HG03103 (cell line): ENCODE results near the gene B9D1.

ENCODE experiments used
- ATAC-seq: cut with Tn5 transposase; IDR thresholded peaks from one replicate; pipeline ENCODE4 v1.9.1; 2021; ENCODE audit warnings: low read depth; ENCODE audit not compliant: unreplicated experiment

Gene B9D1

DNA sequence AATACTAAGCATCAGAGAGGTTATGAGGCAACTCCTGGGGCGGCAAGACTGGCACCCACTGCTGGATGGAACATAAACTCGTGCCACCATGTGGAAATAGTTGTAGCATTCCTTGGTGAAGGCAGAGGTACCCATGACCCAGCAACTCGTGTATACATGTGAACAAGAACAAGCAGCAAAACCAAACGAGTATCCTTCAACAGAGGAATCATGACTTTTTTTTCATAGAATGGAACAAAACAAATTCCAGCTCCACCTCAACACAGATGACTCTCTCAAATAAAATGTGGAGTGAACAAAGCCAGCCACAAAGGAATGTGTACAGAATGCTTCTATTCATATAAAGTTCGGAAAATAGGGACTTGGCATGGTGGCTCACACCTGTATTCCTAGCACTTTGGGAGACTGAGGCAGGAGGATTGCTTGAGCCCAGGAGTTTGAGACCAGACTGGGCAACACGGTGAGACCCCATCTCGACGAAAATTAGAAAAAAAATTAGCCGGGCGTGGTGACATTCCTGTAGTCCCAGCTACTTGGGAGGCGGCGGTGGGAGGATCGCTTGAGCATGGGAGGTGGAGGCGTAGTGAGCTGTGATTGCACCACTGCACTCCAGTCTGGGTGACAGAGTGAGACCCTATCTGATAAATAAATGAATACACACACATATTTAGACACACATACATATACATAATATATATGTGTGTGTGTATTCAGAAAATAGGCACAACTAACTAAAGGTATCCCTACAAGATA lies 35.3 kb downstream of the B9D1 start:
- ATAC-seq: no peak

DNA sequence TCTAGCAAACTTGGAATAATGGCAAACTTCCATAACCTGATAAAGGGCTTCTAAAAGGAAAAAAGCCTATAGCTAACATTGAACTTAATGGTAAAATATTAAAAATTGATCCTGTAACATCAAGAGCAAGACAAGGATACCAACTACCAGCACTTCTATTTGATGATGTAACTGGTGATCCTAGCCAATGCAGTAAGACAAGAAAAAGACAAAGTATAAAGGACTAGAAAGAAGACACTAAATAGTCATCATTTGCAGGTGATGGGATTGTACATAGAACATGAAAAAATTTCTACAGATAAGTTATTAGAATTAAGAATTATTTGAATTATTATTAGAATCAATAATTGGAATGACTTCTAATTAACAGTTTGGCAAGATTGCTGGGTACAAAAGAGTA lies 37.0 kb downstream of the B9D1 start:
- no peak for ATAC-seq

DNA sequence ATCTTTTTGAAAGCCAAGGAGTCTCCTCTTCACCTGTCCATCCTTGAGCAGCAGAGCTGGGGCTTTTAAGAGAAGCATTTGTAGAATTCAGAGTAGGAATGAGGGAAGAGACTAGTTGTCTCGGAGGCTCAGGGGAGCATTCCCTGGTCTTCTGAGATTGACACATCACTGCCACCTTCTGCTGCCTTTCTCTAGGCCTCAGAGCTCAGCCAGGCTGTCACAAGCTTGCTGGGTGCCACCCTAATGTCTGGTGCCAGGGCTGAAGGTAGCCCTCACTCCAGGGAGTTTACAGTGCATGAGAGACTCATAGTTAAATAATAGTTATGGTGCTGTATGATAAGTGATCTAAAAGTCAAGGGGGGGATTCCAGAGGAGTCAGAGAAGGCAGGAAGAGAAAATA lies 39.7 kb downstream of the B9D1 start:
- no peak for ATAC-seq

DNA sequence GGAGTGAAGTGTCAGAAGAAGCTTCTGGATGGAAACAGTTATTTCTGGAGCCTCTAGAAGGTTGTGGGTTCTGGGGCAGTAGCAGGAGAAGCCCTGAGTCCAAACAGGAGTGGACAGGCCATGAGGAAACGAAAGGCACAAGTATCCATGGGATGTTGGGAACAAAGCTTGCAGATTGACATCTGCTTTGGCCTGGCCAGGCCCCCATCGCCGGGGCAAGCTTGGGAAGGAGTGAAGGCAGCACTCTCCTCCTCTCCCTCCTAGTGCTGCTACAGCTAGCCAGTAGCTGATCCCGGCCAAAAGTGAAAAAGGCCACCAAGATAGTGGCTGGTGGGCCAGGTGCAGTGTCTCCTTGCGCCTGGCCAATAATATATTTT lies 40.4 kb downstream of the B9D1 start:
- no peak for ATAC-seq

DNA sequence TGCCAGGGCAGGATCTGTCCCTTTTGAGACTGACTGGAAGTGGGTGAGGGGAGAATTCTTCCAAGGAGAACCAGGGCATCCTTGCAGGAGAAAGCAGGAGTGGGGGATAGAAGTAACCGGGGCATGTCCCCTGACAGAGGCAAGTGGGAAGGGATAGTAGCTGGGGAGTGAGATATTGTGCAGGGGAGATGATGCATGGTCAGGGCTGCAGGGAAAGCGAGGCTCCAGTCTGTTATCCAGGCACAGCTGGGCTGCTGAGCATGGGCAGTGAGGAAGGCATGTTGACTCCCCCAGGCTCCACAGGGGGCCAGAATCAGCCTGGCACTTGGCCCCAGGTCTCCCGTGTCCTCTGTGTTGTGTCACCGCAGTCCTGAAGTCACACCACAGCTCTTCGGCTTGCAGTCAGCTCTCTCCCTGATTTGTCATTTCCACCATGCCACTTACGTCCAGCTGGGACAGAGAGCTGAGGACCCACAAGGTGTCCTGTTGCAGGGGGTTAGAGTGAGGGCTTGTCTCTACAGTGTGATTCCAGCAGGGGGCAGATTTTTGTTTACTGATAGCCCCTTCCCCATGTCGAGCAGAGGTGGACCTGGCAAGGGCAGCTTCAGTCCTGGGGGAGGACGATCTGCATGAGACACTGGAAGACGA lies 40.9 kb downstream of the B9D1 start:
- ATAC-seq: no peak

DNA sequence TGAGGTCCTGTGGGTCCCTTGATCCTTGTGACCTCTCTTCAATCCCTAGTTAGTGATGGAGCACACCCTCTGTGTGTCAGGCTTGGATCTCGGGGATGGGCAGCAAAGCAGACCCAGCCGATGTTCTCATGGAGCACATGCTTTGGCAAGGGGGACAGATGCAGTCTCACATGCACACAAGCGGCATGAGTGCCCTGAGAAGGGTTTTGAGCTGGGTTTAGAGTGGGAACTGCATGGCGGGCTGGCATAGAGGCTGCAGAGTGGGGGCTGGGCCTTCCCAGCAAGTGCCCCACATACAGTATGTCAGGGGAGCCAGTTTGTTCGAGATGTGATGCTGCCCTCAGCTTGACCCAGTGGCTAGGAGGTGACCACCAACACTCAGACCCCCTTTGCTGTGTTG lies 41.6 kb downstream of the B9D1 start:
- no peak for ATAC-seq

DNA sequence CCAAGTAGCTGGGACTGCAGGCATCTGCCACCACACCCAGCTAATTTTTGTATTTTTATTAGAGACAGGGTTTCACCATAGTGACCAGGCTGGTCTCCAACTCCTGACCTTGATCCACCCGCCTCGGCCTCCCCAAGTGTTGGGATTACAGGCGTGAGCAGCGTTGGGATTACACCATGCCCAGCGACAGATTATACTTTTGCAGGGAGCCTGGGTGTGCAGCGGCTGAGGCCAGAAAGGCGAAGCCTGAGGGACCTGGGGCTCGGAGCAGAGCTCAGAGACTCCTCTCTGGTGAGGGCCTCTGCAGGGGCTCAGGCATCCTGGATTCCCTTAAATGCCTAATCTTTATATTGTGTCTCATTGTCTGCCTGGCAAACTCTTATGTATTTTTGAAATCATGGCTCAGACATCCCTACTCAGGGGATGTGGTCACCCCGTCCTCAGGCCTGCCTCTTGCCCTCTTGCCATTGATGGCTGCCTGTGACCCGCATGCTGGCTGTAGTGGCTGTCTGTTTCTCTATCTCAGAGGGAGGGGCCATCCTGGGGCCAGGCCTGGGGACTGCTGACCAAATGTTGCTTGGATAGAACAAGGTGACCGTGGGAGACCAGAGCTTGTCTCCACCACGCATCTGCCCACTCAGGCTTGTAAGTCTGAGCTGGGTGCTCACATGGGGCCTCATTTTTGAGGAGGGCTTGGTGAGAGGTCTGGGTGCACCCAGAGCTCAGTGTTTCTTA lies 42.6 kb downstream of the B9D1 start:
- ATAC-seq: no peak

DNA sequence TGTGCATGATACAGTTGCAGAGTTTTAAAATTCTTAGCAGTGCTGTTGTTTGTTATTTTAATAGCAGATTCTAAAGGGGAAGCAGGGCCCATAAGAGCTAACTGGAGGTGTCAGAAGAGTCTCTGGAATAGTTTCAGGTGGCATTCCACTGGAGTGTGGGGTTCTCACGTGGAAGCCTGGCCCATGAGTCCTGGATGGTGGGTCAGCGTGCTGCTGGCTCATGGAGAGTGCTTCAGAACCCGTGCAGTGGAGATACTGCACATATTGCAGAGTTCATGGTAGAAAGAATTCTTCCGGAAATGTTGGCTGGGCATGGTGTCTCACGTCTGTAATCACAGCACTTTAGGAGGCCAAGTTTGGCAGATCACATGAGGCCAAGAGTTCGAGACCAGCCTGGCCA lies 43.9 kb downstream of the B9D1 start:
- ATAC-seq: no peak

DNA sequence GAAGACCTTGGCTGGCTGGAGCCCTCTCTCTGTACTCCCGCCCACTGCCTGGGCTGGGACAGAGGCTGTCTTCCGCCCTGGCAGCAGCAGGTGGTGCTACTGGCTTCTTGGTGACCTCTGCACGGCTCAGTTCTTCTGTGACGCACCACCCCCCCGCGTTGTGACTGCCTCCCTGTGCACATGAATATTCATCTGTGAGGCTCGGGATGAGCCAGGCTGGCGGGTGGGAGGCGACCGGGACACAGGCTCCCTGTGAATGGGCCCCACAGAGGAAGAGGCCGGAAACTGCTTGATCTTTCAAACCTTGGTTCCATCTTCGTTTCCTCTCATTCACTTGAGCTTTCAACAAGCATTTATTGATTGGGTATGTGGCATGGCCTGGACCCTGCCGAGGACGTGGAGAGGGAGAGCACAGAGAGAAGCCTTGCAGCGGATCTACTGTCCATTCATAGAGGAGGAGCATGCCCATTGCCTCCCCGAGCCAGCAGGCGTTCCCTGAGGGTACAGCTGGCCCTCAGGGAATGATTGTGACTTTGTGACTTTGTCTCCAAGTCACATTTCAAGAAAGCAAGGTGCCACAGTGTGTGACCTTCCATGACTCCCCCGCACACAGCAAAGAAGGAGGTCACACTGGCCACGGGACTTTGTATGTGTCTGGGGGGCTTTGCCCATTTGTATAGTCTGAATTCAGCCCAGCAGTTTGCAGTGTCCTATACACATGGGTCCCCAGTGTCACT lies 45.0 kb downstream of the B9D1 start:
- ATAC-seq: no peak

DNA sequence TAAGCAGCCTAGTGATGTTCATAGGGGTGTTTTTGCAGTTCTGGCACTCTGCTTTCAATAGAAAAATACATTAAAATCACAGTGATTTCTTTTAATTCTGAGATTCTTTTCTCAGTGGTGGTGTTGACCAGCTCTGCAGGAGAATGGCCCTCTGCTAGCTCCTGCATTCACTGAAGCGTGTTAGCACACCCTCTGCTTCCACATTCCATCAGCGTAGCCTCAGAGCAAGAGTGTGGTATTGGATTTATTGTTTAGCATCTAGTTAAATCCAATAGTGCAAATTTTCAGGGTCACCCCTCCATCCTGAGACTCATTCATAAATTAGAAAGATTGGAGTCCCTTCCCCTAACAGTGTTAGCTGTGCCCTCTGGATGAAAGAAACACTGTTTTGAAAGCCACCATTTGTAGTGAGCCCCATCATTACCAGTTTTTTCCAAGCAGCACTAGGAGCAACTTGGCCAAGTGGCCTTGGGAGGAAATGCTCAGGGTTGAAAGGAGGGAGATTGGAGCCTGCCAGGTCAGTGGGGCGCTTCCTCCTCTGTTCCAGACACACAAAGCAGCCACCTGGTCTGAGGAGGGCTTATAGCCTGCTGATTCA lies 45.7 kb downstream of the B9D1 start:
- ATAC-seq: no peak

DNA sequence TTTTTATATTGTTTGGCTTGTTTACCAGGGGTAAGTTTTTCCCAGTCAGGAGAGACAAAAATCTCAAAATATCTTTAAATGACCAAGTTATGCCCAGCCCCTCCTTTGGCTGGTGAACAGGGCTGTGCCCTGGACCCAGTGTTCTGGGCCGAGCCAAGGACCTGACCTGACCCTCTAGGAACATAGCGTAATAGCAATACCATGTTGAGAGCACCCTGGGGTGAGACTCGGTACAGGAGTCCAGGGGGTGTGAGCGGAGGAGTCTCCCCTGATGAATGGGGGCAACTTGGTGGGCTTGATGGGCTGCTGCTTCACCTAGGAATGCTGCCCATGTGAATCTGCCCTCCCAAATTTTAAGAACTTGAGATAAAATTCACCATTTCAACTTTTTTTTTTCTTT lies 47.4 kb downstream of the B9D1 start:
- ATAC-seq: no peak

DNA sequence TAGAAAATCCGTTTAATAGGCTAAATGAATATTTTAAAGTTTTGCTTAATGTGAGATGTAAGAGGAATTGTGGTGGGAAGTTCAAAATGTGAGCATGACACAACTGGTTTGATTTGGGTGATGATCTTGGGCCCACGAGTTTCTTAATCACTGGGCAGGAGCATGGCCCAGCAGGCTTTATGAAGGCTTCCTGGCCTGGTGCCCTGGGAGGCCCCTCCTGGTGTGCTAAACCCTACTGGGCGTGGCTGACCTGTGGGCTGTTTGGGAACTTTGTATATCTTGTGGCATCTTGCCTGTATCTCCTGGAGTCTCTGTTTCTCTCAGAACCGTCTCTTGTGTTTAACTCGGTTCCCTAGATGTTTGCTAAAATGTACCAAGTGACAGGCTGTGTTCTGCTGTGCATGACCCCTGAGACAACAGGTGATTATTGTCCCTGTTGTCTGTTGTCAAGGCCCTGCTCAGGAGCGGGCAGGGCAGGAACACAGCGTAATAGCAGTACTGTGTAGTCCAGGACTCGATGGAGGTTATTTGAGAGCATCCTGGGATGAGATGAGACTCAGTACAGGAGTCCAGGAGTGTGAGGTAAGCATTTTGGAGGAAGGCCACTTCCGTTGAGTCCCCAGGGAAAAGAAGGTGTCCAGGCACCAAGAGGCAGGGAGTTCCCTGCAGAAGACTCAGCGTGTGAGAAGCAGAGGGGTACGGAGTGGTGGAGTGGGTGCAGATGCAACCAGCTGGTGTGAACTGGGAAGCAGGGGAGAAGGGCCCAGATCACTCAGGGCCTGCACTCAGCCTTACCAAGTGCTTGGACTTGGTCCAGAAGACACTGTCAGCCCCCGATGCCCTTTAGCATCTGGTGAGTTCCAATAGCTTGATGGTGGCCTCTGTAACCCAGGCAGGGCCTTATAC lies 48.5 kb downstream of the B9D1 start:
- no peak for ATAC-seq

DNA sequence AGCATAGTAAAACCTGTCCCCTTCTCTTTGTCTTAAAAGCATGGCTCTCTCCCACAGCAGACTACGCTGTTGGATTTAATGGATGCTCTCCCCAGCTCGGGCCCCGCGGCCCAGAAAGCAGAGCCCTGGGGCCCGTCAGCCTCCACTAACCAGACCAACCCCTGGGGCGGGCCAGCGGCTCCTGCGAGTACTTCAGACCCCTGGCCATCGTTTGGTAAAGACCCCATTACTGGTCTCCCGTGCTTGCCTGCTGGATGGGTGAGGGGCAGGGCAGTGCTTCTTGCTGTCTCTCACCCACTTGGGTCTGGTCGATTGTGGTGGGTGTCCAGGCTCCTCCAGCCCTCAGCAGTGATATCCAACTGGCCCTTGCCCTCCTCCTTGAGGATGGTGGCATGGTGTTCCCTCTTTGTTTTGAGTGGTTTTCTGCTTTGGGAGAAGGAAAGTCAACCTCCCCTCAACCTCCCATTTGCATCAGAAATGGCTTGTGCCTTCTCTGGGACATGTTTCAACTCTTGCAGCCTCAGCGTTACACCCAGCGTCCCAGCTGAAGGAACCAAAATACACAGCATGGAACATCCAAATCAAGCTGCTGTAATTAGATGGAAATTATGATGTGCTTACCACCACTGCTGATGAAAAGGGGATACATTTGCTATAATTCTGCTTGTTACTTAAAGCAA lies 49.3 kb downstream of the B9D1 start:
- no peak for ATAC-seq

DNA sequence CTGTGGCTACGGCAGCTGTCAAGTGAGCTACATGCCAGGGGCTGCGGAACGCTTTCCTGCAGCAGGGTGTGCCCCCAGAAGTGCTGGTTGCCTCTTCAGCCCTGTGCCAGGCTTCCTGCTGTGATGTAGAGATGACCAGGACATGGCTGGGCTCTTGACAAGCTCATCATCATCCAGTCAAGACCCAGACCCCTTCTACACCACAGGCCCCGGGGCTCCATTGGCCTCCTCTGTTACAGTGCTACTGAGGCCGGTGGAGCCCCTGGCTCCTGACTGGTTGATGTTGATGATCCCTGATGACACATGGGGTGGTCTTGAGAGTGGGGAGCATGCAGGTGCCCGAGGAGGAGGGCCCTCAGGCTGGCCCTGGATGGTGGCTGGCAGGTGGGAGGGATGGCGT lies 50.1 kb downstream of the B9D1 start:
- ATAC-seq: no peak

DNA sequence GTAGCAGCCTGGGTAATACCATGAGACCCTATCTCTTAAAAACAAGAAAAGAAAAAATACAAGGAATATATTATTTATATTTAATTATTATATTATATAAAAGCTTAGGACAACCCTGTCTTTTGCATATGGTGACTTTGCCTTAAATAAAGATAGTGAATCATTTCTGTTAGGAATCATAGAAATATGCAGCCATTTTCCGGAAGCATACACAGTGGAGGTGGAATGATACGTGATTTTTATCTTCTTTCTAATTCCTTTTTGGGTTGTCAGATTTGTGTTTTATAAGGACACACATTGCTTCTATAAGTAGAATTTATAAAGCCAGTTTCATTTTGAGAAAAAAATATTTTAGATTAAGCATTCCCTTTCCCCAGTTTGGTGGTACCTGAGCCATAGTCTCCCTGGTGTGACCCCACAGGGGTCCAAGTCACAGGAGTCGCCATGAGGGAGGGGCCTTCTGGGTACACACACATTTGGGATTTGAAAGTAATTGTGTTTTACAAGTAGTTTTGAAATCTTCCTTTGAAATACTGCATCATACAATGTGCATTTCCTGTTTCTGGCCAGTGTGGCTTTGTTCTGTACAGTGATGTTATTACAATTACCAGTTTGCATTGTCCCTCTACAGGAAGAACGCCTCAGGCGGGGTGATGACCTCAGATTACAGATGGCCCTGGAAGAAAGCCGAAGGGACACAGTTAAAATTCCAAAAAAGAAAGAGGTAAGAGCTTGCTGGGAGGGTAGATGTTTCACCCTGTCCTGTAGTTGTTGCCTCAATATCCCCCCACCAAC lies 50.9 kb downstream of the B9D1 start:
- no peak for ATAC-seq

DNA sequence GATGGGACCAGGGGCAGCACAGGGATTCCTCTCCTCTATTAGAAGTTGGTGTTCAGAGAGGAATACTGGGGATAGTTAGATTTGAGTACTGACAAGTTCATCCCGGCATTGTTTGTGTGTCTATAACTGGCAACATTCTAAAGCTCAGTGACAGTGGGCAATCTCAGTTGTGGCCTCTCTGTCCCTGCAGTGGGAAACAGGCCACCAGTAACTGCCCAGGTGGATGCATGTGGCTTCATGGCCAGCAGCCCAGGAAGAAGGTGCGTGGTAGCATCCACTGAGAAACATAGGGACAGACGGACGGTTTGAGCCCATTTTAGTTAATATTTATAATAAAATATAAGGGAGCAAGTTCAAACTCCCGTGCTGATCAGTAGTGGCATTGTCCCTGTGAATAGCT lies 51.5 kb downstream of the B9D1 start:
- ATAC-seq: no peak

DNA sequence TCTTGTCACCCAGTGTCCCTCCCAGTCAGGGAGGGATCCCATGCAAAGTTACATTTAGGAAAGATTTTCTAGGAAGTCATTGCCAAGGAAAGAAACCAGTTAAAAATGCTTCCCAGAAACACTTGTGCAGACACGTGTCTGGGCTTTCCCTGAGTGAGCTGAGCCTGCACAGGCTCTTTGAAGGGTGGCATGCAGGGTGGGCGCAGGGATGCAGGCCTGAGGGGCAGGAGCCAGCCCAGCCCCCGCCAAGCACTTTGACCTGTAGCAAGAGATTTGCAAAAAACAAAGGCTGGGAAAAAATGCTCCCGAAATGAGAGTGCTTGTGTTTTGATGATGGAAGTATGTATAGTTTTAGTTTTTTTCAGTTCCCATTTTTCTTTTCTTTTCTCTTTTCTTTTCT lies 52.4 kb downstream of the B9D1 start:
- ATAC-seq: no peak

DNA sequence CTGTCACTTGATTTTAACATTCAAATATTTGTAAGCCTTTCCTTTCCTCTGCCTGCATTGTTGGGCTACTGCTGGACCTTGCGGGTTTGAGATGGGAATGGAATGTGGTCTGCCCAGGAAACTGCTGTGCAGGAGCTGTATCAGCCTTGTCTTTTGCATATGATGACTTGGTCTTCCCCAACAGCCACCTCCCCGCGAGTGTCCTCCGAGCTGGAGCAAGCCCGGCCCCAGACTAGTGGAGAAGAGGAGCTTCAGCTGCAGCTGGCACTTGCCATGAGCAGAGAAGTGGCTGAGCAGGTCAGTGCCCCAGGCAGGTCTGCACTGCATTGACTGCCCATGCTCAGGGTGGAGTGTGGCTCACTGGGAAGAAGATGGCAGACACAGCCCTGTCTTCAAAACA lies 52.8 kb downstream of the B9D1 start:
- no peak for ATAC-seq
